GM21367 (cell line): Measurements from ENCODE around the gene CDH22.

Experiments used
- ATAC-seq: cut with Tn5 transposase; IDR thresholded peaks from one replicate; pipeline ENCODE4 v1.9.1; 2021; ENCODE audit not compliant: unreplicated experiment

Gene CDH22, protein sequence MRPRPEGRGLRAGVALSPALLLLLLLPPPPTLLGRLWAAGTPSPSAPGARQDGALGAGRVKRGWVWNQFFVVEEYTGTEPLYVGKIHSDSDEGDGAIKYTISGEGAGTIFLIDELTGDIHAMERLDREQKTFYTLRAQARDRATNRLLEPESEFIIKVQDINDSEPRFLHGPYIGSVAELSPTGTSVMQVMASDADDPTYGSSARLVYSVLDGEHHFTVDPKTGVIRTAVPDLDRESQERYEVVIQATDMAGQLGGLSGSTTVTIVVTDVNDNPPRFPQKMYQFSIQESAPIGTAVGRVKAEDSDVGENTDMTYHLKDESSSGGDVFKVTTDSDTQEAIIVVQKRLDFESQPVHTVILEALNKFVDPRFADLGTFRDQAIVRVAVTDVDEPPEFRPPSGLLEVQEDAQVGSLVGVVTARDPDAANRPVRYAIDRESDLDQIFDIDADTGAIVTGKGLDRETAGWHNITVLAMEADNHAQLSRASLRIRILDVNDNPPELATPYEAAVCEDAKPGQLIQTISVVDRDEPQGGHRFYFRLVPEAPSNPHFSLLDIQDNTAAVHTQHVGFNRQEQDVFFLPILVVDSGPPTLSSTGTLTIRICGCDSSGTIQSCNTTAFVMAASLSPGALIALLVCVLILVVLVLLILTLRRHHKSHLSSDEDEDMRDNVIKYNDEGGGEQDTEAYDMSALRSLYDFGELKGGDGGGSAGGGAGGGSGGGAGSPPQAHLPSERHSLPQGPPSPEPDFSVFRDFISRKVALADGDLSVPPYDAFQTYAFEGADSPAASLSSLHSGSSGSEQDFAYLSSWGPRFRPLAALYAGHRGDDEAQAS

DNA sequence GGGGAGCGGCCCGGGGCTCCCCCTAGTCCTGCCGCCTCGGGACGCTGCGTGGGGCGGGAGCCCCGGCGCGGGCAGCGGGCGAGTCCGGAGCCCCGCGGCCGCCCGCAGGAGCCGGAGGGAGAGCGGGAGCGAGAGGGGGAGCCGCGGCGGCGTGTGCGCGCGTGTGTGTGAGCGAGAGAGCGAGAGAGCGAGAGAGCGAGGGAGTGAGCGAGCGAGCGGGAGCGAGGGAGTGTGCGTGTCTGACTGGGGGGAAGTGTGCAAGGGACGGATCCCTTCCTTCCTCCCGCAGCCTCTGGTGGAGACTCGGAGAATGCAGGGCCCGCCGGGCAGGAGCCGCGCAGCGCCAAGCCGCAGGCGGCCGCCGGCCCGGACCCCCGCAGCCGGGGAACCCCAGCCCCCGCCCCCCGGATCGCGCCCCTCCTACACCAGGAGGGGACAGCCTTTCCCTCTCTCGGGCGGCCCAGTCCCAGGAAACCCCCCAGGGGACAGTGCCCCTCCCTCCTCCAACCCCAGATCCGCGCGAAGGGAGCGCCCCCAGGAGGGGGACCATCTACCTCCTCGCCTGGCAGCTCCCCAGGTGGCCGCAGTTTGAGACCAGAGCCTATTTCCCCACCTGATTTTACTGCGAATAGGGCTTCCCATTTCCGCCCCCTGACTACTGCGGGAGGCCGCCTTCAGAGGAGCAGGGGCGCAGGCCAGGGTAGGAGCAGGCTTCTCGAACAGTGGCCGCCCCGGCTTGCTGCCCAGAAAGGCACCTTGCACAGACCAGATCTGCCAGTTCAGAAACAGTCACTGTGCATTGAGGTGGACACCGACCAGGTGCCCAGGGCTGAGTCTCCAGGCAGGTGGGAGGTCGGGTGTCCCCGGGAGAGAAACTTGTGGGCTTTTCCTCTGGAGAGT is at the start of gene CDH22:
CDH22 (minus strand) TSS at position 241 of the 900 bp plus-strand sequence. CDS start 57,204 bp downstream, outside the sequence.
- no peak for ATAC-seq

DNA sequence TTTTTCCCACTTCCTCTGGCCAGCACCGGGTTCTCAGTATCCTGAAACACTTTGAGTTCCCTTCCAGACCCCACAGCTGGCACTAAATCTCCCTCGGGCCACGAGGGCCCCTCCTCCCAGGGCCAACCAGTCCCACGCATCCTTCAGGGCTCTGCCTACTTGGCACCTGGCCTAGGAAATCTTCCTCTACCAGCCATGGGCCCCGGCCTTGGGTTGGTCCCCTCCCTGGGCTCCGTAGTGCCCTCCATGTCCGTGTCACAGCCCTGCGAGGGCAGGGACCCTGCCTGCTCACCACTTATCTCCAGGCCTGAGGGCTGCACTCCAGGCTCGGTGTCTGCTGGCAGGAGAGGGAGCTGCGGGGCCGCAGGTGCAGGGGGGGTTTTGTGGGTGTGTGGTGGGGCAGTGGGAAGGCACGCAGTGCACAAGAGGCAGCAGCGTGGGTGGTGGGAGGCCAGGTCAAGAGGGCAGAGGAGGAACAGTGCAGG is 48.8 kb upstream of the CDH22 start:
- ATAC-seq: no peak

DNA sequence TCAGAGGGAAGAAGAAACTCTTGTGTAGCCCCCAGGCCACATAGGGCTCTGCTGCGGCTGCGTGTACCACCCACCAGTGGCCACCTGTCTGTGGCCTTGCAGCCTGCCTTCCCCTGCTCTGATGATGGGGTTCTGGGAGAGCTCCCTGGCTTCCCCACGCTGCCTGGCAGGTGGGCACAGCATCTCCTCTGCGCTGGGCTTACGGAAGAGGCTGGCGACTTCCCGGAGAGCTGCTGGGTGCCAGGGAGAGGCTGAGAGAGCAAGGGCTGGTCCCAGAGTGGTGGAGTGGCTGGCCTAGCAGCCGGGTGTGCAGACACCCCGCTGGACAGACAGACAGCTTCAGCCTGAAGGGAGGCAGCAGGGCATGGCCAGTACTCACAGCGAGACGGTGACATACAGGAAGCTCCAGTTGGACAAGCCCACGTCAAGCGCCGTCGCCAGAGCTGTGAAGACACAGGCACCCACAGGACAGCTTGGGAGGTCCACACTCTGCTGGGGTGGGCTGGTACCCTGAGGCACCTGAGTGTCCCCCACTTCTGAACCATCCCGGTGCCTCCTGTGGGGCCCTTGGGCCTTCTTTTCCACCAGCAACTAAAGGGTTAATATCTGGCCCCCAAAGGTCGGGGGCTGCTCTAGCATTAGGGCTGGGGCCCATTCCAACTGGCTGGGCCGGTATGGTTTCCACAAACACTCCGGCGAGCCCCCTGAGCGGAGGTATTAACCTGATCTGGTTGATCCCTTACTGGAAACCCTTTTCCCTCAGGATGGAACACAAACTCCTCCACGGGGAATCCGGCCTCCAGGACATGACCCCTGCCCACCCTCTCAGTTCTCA is 48.1 kb upstream of the CDH22 start:
- no peak for ATAC-seq

DNA sequence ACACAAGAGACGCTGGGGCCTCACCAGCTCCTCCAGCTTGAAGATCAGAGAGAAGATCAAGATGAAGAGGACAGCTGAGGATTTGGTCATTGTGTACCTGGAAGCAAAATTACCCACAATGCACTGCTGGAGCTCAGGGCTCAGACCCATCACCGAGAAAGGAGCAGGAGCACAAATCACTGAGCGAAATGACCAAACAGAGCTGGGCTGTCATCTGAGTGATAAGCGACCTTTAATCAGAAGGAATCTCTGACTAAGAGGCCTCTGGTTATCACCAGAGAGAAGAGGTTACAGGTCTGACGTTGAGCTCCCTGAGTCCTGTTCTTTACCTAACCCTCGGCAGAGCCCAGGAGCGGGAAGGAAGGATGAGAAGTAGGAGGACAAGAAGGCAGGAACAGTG is 47.5 kb upstream of the CDH22 start:
- ATAC-seq: no peak

DNA sequence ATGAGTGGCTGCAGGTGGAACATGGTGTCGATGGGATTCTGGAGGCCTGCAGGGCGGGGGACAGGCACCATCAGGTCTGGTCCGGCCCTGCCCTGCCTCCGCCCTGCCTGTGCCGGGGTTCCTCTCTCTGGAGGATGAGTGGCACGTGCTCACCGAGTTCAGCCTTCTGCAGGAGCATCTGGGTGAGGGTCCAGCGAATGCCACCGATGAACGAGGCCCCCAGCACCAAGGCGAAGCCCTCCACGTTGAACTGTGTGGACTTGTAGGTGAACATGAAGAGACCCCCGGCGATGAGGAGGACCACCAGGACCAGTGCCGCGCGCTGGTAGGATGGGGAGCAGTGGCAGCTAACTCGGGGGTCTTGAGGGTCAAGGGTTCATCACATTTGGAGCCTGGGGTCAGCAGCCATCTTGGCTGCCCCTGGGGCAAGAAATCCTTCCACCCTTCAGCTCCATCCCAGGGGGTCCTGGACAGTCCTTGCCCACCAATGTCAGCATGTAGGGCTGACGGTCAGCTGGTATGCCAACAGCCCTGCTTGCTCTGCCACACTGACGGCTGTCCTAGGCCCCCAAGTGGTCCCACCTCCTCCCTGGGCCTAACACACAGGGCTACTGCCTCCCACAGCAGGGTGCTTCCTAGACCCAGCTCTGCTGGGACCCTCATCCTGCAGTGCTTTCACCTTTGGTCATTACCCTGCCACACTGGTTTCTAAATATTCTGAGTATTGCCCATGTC is 46.8 kb upstream of the CDH22 start:
- ATAC-seq: no peak

DNA sequence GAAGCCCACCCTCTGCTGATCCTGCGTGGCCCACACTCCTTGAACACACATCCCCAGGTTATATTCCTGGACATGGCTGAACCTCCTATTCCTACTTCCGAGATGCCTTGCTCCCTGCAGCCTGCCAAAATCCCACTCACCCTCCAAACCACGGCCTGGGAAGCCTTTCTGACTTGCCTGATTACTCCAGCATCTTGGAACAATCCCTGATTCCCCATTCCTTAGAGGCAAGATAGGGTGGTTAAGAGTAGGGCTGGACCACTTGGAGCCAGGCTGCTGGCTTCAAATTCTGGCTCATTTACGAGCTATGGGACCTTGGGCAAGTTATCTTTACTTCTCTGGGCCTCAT is 45.9 kb upstream of the CDH22 start:
- ATAC-seq: no peak

DNA sequence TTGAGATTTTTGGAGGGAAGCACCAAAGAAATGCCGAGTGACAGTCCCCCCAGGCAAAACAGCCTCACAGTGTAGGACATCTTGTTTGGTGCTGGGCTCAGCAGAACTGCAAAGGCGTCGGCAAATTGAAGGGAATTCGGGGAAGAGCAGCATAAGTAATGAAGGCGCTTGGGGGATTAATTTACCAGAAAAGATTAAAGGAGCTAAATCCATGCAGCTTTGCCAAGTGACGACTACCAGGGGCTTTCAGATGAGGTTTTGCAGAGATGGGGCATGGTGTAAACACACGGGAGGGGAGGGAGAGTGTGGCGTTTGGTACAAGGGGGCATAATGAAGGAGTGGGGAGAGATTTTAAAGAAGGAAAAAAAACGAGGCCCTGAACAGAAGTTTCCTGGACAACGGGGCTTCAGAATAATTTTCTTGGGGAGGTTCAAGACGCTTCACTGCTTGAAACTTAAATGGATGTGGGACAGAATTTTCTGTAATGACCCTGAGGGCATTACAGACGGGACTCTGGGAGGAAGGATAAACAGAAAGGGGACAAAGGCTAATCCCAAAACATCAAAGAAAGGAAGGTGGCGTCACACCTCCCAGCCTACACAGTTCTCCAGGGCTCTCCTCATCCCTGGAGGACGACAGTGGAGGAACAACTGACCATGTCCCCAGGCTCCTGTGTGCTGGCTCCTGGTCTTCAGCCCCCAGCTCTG is 45.4 kb upstream of the CDH22 start:
- no peak for ATAC-seq

DNA sequence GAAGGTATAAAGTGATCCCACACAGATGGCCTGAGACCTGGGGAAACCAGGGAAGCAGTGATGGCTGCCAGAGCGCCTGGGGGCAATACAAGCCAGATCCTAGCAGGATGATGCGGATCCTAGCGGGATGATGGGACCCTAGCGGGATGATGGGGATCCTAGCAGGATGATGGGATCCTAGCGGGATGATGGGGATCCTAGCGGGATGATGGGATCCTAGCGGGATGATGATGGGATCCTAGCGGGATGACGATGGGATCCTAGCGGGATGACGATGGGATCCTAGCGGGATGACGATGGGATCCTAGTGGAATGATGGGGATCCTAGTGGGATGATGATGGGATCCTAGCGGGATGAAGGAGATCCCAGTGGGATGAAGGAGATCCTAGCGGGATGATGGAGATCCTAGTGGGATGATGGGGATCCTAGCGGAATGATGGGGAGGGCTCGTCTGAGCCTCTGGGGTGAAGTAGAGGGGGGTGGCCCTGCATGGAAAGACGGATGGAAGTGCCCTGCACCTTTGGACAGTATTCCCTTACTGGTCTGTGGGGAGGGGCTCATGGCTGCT is 44.2 kb upstream of the CDH22 start:
- ATAC-seq: no peak

DNA sequence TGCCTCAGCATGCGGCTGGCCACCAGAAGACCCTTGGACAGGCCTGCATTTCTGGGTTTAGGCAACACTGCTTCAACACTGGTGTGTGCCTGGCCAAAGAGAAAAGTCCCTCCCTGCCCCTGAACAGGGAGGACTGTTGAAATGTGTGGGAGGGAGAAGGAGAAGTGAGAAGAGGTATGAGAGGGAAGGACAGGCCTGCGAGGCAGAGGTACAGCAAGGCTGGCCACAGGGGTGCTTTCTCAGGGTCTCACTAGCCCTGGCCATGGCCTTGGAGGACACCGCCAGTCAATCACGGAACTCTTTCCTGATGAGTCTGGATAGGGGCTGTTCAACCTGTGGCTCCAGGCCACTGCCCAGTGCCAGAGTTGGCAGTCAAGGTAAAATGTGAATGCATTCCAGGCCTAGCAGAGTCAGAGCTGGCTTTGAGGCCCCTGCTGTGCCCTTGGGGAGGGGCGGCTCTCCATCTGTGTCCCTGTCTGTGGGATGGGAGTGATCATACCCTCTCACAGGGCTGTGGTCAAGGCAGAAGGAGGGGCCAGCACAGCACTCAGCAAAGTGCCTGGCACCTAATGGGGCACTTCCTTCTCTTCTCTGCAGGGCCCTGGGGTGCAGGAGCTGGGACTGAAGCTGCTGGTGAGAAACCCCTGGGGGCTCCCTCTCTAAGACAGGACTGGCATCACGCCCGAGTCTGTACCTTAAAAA is 43.2 kb upstream of the CDH22 start:
- ATAC-seq: no peak

DNA sequence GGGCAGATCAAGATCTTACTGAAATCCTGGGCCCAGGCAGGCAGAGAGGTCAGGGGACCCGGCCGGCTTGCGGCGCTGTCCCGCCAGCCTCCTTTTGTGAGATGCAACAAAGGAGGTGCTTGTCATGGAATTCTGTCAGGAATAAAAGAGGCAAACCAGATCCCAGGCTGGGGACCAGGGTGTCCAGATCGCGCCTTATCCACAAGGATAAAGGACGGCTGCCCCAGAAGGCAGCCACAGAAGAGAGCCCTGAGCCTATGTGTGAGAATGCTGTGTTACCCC is 42.6 kb upstream of the CDH22 start:
- no peak for ATAC-seq

DNA sequence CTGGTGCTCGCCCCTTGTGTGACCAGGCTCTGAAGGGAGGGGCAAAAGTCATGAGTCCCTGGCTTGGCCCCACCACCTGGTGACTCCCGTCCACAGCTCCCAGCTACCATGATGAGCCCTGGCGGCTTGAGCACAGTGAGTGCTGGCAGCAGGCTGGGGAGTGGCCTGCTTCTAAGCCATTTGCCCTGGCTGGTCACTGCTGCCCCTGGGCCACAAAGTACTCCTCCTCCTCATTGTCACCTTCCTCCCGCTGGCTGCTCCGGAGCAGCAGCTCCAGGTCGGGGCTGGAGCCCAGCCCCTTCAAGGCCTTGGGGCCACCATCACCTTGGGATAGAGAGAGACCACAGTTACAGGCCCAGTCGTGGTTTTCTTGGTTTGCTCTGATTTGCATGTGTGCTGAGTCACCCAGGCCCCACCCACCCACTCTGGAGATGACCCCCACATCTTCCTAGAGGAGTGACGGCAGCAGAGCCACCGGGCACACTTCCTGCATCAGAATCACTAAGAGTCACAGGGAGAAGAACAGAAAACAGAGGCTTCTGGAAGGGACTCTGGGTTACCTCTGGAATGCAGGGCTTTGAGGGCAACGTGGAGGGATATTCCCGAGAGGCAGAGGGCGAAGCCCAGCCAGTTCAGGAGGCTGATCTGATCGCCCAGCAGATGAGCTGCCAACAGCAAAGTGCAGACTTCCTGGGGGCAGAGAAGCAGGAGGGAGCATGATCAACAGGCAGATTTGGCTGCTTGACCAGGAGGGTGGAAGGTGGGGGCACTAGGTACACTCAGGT is 42.1 kb upstream of the CDH22 start:
- ATAC-seq: no peak

DNA sequence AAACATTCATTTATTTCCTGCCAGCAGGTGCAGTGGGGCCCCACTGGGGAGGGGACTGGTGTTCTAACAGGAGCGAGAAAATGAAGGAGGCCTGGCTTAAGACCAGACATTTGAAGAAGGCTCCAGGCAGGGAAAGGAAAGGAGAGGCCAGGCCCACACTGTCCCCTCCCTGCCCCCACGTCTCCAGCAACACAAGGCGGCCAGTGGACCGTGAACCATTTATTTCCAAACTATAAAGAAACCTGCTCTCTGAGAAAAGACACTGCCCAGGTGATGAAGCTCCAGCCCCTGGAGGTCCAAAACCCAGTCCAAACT is 41.4 kb upstream of the CDH22 start:
- no peak for ATAC-seq

DNA sequence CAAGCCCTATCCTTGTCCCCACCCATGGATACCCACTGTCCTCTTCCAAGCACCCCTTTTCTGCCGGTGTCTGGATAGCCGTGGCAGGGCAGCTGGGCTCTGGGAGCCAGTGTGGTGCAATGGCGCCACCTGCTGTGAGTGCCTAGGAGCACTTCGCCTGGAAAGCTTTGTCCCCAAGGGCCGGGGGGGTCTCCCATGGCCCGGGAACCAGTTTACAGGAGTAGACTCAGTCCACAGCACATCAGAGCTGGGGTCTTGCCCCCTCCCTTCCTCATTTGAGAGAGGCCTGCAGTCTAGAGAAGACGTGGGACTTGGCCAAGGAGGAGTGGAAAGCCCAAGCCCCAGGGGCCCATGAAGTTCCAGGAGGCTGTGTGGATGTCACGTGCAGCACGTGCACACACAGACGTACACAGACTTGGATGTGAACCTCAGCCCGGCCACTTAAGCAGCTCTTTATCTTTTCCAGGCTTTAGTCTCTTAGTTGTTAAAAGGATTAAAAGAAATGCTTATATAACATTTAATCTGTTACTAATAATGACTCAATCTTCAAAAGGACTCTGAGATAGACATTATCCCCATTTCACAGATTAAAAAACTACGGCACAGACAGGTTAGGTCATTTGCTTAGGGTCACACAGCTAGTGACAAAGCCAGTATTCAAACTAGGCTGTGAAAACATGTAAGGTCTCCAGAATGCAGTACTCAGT is 40.9 kb upstream of the CDH22 start:
- ATAC-seq: no peak

DNA sequence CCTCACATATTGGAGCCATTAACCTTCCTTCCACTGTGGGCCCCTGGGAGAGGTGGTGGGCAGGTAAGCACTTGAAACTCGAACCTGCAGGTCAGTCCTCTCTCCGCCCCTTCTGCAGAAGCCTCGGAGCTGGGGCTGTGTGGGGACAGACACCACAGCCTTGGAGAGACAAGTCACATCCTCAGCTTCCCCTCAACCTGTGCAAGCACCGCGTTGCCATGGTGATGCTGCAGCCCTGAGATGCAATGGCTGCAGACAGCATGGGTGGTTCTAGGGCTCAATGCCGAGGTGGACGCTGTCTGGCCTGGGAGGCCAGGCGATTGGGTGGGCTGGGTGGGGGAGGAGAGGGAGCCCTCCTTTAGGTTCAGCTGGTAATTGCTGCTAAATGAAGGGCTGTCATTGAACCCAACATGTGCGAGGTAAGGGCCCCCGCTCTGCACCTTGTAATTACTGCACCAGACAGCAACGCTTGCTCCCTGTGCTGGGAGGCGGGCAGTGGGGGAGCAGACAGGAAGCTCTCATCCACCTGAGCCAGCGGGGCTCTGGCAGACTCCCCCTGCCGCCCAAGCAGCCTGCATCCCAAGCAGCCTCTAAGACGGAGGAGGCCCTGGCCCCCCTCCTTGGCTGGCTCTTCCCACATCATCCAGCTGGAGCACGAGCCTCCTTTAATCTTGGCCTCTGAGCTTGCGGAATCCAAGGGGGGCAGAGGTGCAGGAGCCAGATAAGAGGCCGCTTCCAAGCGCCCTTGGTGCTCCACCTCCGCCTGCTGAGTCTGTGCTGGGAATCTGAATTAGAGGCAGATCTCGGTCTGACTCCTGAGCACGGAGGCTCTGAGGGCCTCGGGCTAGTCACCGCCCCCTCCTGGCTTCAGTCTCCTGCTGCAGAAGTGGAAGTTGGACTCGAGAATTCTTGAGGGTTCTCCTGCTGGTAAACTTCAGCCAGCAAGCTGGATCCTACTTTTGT is 39.8 kb upstream of the CDH22 start:
- no peak for ATAC-seq

DNA sequence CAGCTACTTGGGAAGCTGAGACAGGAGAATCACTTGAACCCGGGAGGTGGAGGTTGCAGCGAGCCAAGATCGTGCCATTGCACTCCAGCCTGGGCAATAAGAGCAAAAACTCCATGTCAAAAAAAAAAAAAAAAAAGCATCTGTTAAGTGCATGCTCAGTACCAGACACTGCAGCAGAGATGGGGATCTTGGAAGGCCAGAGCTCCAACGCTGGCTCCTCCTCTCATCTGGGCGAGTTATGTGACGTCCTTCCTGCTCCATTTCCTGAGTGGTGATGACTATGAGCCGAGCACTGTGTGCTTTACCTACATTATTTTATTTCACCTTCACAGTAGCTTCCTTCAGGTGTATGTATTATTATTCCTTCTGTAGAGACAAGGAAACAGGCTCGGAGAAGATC is 38.5 kb upstream of the CDH22 start:
- no peak for ATAC-seq
